ENCODE results near the gene ZMYND19. TPM values are rescaled to one million over a fixed set of nuclear protein-coding genes. Genes with fewer than 3 reads are reported as not detected.

ZMYND19 gene
- total and polyA plus RNA-seq, 2 of the 4 experiments (the other 2 are of a cell fraction): 14.3 to 21.4 TPM

- Histone ChIP-seq H3K27ac (ENCODE audit: insufficient read depth, low read length) (no peak overlapping the region), H2BK15ac (ENCODE audit: low read depth, low read length) (no peak overlapping the region), H3K79me1 (ENCODE audit: low read depth in 1 of 2, low read length in 2 of 2) (peaks cover 21 to 71% of the 10 kb centered on the region in 2 experiments), H3K9me1 (ENCODE audit: insufficient read depth, low read length) (peaks cover 23% of the 10 kb centered on the region), H2AFZ (replicated peaks; ENCODE audit: low read length, poor library complexity) (no peak overlapping the region), H3K4ac (ENCODE audit: low read depth, low read length) (no peak overlapping the region), H2BK20ac (ENCODE audit: low read depth, low read length) (no peak overlapping the region), H3K9me3 (ENCODE audit: control insufficient read depth, insufficient read depth, low read length) (no peaks in the 10 kb centered on the region), H3K23ac (ENCODE audit: low read depth, low read length) (no peak overlapping the region), H4K5ac (ENCODE audit: low read depth, low read length) (no peak overlapping the region), H2AK9ac (replicated peaks; ENCODE audit: low read depth, low read length, poor library complexity) (no peak overlapping the region), H2AK5ac (ENCODE audit: low read depth, low read length) (no peak overlapping the region; the same call in 1 of the 2 replicates), H3K4me2 (ENCODE audit: low read depth, low read length) (no peak overlapping the region), H3K18ac (ENCODE audit: low read depth, low read length) (no peak overlapping the region), H3K14ac (replicated peaks; ENCODE audit: low read depth, low read length) (no peak overlapping the region), H3K9ac (ENCODE audit: low read depth, low read length) (no peak overlapping the region), H2BK5ac (ENCODE audit: low read depth, low read length, poor library complexity, severe bottlenecking) (no peak overlapping the region), H3K4me3 (ENCODE audit: insufficient read depth, low read depth, low read length) (no peak overlapping the region), H3K36me3 (ENCODE audit: control insufficient read depth, insufficient read depth, low read length) (no peaks in the 10 kb centered on the region), H4K8ac (ENCODE audit: low read depth in 2 of 2, low read length in 2 of 2) (no peak overlapping the region), H3K4me1 (ENCODE audit: control insufficient read depth, insufficient read depth, low read length) (peaks cover 8% of the 10 kb centered on the region), H2BK120ac (ENCODE audit: low read depth, low read length) (no peak overlapping the region), H4K91ac (ENCODE audit: insufficient read depth, low read depth, low read length) (no peak overlapping the region), H3K27me3 (ENCODE audit: control insufficient read depth, insufficient read depth, low read length) (no peaks in the 10 kb centered on the region), H4K20me1 (ENCODE audit: insufficient read depth, low read length) (peaks cover 76% of the 10 kb centered on the region), H3K56ac (ENCODE audit: extremely low read depth, insufficient read depth, low read length) (no peak overlapping the region)
- no peak for DNase-seq
- 88% methylated on average over 2 of the region's 4 CpGs; no CpG with 5 or more reads in 1 of the 2 experiments for WGBS, 2 experiments (ENCODE audit: extremely low coverage in 2 of 2, insufficient read length in 1 of 2)
- ATAC-seq (ENCODE audit: low read depth): peak; percentile 39
- dilution Hi-C loops (cut with HindIII; ENCODE audit: low sequenced_read_pairs, unreplicated experiment): no loop called here
- intact Hi-C loops (cut with micrococcal nuclease): no loop called here
- in situ Hi-C loops (cut with MboI; ENCODE audit: low sequenced_read_pairs): no loop called here
- ChIA-PET POLR2A (ENCODE audit: unreplicated experiment) (no interaction called here), CTCF (no interaction called here)
- TF ChIP-seq, protein P1, sequence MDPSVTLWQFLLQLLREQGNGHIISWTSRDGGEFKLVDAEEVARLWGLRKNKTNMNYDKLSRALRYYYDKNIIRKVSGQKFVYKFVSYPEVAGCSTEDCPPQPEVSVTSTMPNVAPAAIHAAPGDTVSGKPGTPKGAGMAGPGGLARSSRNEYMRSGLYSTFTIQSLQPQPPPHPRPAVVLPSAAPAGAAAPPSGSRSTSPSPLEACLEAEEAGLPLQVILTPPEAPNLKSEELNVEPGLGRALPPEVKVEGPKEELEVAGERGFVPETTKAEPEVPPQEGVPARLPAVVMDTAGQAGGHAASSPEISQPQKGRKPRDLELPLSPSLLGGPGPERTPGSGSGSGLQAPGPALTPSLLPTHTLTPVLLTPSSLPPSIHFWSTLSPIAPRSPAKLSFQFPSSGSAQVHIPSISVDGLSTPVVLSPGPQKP (IDR thresholded peaks at IDR 0.05; ENCODE audit: borderline replicate concordance, low read depth, low read length): no peak
- no peak for TF ChIP-seq MXI1 (IDR thresholded peaks at IDR 0.05; ENCODE audit: borderline replicate concordance, low read depth, low read length)
- no peak for TF ChIP-seq RCOR1 (IDR thresholded peaks at IDR 0.05; ENCODE audit: insufficient replicate concordance, low read length)
- no peak for TF ChIP-seq RAD21 (IDR thresholded peaks at IDR 0.05; ENCODE audit: low read length)
- no peak for TF ChIP-seq SMC3 (IDR thresholded peaks at IDR 0.05; ENCODE audit: low read depth, low read length)
- TF ChIP-seq MAFK (IDR thresholded peaks at IDR 0.05; ENCODE audit: low read depth, low read length): no peak
- TF ChIP-seq USF2 (IDR thresholded peaks at IDR 0.05; ENCODE audit: low read depth, low read length): no peak
- TF ChIP-seq NFE2L2 (IDR thresholded peaks at IDR 0.05; ENCODE audit: low read depth, low read length): no peak
- no peak for TF ChIP-seq CEBPB (IDR thresholded peaks at IDR 0.05; ENCODE audit: low read depth, low read length)
- no peak for TF ChIP-seq POLR2A (IDR thresholded peaks at IDR 0.05; ENCODE audit: low read depth, low read length)
- TF ChIP-seq RFX5 (IDR thresholded peaks at IDR 0.05; ENCODE audit: low read depth, low read length): no peak
- TF ChIP-seq MAZ (IDR thresholded peaks at IDR 0.05; ENCODE audit: borderline replicate concordance, low read depth, low read length): no peak
- BruUV-seq (replicated peaks): no TSS peak
Measured at GRCh38 chr9:137630679-137631078, 40.4 kb upstream of the ZMYND19 start.
